Stimulated activated CD8-positive, alpha-beta memory T cell treated with anti-CD3 and anti-CD28 coated beads, Interleukin-7, amount 100 ng/mL, for 1 hour (primary cell): ENCODE measurements around the gene SLFN11.
"Not testable (repeated sequence)": the region's sequence is repeated elsewhere in the genome, so short reads cannot be mapped to it uniquely, and the experiment has no call there.

Experiments used
- DNase-seq, 2 donors: peaks; one replicate each; pipeline ENCODE4 v3.0.0-alpha.2; 2020; ENCODE audit warnings: low read depth in 2 of 2

Gene SLFN11

GRCh38 chr17:35361027-35361426 is 12.4 kb downstream of the SLFN11 start:
- DNase-seq: no peak

GRCh38 chr17:35359398-35359797 is 14.0 kb downstream of the SLFN11 start:
- DNase-seq: no peak

- DNase-seq: no peak
Observed at GRCh38 chr17:35352284-35352683, 21.1 kb downstream of the SLFN11 start.

- DNase-seq: no peak
Observed at GRCh38 chr17:35350493-35350892, 22.9 kb downstream of the SLFN11 start.

- DNase-seq: no peak
Observed at GRCh38 chr17:35345926-35346771, 27.3 kb downstream of the SLFN11 start.

GRCh38 chr17:35345445-35345925 is 27.9 kb downstream of the SLFN11 start:
- DNase-seq: no peak

GRCh38 chr17:35344262-35344661 is 29.2 kb downstream of the SLFN11 start:
- DNase-seq: no peak

- DNase-seq: no peak
Observed at GRCh38 chr17:35342276-35342675, 31.1 kb downstream of the SLFN11 start.

GRCh38 chr17:35341411-35341992 is 31.9 kb downstream of the SLFN11 start:
- DNase-seq: no peak

- DNase-seq: no peak
Observed at GRCh38 chr17:35338230-35338629, 35.2 kb downstream of the SLFN11 start.

GRCh38 chr17:35337364-35337763 is 36.1 kb downstream of the SLFN11 start:
- no peak for DNase-seq

- DNase-seq: not testable (repeated sequence)
Observed at GRCh38 chr17:35333578-35333977, 39.8 kb downstream of the SLFN11 start.

- DNase-seq: no peak
Observed at GRCh38 chr17:35322749-35323148, 50.7 kb downstream of the SLFN11 start.

- no peak for DNase-seq
Observed at GRCh38 chr17:35315971-35316370, 57.5 kb downstream of the SLFN11 start.

GRCh38 chr17:35315283-35315682 is 58.1 kb downstream of the SLFN11 start:
- DNase-seq: no peak

GRCh38 chr17:35314415-35315216 is 58.8 kb downstream of the SLFN11 start:
- no peak for DNase-seq

- DNase-seq: peak in 1 of 2 donors; percentile 3
Observed at GRCh38 chr17:35313875-35314409, 59.5 kb downstream of the SLFN11 start.

GRCh38 chr17:35312790-35313711 is 60.4 kb downstream of the SLFN11 start:
- DNase-seq: peak; percentile 60 to 71

- no peak for DNase-seq
Observed at GRCh38 chr17:35312346-35312745, 61.1 kb downstream of the SLFN11 start.

GRCh38 chr17:35309345-35309744 is 64.1 kb downstream of the SLFN11 start:
- DNase-seq: not testable (repeated sequence)
